Measurements from ENCODE around the gene AVPR1B.

DNA sequence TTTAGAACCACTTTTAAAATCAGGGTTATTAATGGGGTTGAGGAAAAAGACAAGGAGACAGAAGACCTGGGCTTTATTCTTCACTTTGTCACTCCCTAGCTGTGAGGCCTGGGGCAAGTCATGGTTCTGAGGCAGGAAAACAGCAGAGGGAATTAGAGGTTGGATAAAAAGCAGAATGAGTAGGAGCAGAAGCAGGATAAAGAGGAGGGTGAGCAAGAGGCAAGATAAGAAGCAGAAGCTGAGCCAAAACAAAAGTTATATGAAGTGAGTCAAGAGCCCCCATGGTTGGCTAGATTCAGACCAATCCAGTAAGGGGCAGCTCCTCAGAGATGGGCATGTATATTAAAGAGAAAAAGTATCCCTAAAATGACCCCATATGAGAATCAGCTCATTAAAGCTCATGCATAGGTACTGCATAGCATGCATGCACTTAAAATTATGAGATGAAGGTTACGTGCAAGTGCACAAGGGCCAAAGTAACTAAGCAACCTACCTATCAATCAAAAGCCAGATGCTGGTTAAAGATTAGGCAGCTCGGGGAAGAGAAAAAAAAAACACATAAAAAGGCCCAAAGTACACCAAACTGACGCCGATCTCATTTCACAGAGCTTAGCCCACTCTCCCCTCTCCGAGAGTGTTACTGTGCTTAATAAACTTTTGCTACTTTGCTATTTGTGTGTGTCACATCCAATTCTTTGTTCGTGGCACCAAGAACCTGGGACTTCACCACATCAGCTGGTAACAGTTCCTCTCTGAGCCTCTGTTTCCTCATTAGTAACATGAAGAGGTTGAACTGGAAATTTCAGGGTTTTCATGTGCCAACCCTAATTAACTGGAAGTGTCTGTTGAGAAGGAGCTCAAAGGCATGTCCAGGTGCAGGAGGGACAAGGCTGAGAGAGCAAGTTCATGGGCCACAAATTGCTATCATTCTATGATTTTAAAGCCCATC, 2.2 kb downstream of the AVPR1B start:
- no peak for TF ChIP-seq POLR2AphosphoS5 (IDR thresholded peaks at IDR 0.05; ENCODE audit: insufficient read depth, low read depth, low read length)
- TF ChIP-seq, protein P1, sequence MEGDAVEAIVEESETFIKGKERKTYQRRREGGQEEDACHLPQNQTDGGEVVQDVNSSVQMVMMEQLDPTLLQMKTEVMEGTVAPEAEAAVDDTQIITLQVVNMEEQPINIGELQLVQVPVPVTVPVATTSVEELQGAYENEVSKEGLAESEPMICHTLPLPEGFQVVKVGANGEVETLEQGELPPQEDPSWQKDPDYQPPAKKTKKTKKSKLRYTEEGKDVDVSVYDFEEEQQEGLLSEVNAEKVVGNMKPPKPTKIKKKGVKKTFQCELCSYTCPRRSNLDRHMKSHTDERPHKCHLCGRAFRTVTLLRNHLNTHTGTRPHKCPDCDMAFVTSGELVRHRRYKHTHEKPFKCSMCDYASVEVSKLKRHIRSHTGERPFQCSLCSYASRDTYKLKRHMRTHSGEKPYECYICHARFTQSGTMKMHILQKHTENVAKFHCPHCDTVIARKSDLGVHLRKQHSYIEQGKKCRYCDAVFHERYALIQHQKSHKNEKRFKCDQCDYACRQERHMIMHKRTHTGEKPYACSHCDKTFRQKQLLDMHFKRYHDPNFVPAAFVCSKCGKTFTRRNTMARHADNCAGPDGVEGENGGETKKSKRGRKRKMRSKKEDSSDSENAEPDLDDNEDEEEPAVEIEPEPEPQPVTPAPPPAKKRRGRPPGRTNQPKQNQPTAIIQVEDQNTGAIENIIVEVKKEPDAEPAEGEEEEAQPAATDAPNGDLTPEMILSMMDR (IDR thresholded peaks at IDR 0.05; ENCODE audit: extremely low read depth in 1 of 2, insufficient read depth in 1 of 2, low read depth in 1 of 2, low read length in 2 of 2), result no peak
- no peak for TF ChIP-seq EZH2 (IDR thresholded peaks at IDR 0.05; ENCODE audit: borderline replicate concordance, low read depth, low read length, severe bottlenecking)
- TF ChIP-seq POLR2A (IDR thresholded peaks at IDR 0.05; ENCODE audit: low read depth, low read length), result no peak
- no peak for TF ChIP-seq JUN (IDR thresholded peaks at IDR 0.05; ENCODE audit: borderline replicate concordance, insufficient read depth, insufficient read length, low read depth)

Data from endothelial cell of umbilical vein (primary cell).